ENCODE measurements around the gene PPT1.
"Not testable (repeated sequence)": the region's sequence is repeated elsewhere in the genome, so short reads cannot be mapped to it uniquely, and the experiment has no call there.

PPT1 gene

DNA sequence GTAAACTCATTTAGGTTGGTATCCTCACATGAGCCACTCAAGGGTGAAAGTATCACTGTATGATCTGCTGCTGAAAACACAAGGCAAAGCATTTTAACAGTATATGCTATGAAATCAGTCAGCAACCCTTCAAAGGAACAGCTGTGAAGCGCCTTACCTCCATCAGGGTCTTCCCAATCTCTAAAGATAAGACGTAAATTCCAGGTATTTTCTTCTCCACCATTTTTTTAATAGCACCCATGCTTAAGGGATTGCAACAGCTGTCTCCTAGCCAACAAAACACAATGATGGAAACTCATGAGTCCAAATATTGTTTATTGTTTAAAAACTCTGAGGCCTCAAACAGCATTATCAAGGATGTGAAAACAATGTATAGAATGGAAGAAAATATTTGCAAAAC lies 4.8 kb downstream of the PPT1 start:
- Histone ChIP-seq H3K9me3 (ENCODE audit: control insufficient read depth, insufficient read depth, low read depth, low read length) (no peaks in the 10 kb centered on the region), H3K4me3 (ENCODE audit: low read depth, low read length) (no peak overlapping the region), H3K36me3 (ENCODE audit: control insufficient read depth in 2 of 2, insufficient read depth in 1 of 2, low read length in 2 of 2) (peaks cover 23 to 61% of the 10 kb centered on the region in 2 experiments), H3K27ac (ENCODE audit: extremely low read depth, low read depth, low read length) (no peak overlapping the region), H3K4me1 (ENCODE audit: control insufficient read depth, insufficient read depth, low read length) (no peaks in the 10 kb centered on the region; the same call in 1 of the 2 replicates)
- ChIA-PET POLR2A (no interaction called here), CTCF (interaction anchor here (0.5 to 1.5 kb wide), 3 partner anchors 26 to 295 kb away, joined by 3 to 5 read pairs (median 4); no protein-coding TSS in a partner anchor)
- TF ChIP-seq, protein P1, sequence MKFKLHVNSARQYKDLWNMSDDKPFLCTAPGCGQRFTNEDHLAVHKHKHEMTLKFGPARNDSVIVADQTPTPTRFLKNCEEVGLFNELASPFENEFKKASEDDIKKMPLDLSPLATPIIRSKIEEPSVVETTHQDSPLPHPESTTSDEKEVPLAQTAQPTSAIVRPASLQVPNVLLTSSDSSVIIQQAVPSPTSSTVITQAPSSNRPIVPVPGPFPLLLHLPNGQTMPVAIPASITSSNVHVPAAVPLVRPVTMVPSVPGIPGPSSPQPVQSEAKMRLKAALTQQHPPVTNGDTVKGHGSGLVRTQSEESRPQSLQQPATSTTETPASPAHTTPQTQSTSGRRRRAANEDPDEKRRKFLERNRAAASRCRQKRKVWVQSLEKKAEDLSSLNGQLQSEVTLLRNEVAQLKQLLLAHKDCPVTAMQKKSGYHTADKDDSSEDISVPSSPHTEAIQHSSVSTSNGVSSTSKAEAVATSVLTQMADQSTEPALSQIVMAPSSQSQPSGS (tag by site-specific recombination; IDR thresholded peaks at IDR 0.05; ENCODE audit: low read depth), result no peak

DNA sequence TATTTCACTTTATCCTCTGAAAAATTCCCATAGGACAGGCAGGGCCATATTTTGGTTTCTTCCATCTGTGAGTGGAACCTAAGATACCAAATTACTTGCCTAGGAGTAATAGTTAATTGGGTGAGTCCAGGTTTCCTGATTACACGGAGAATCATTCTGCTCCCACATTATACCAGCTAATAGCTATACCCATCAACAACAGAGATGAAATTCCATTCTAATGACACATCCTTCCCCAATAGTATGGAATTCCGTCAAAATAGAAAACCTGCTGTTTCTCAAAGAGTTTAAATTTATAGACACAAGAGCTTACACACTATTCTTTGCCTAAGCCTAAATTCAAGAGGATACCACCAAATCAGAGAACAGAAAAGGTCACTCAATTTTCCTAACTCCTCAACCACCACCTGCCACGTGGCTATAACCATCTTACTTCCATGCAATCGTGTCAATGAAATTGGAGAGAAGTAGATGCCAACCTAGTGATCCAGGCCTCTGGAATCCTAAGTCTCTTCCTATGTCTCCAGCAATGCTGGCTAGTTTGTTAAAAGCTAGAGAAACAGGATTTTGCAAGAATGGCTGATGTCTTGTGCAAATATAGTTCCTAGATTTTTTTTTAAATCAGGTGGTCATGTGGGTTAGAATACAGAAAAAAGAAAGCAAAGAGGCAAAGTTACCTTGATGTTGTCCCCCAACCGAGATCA lies 6.2 kb downstream of the PPT1 start:
- Histone ChIP-seq H3K36me3 (ENCODE audit: control insufficient read depth in 2 of 2, insufficient read depth in 1 of 2, low read length in 2 of 2) (peaks cover 23 to 73% of the 10 kb centered on the region in 2 experiments), H3K4me1 (ENCODE audit: control insufficient read depth, insufficient read depth, low read length) (no peaks in the 10 kb centered on the region), H3K27ac (ENCODE audit: extremely low read depth, low read depth, low read length) (no peak overlapping the region), H3K4me3 (ENCODE audit: low read depth, low read length) (no peak overlapping the region), H3K9me3 (ENCODE audit: control insufficient read depth, insufficient read depth, low read depth, low read length) (no peaks in the 10 kb centered on the region)
- no peak for TF ChIP-seq ZSCAN4 (tag by site-specific recombination; IDR thresholded peaks at IDR 0.05)
- TF ChIP-seq ZNF670 (tag by site-specific recombination; IDR thresholded peaks at IDR 0.05; ENCODE audit: low read depth), result no peak
- TF ChIP-seq, protein P2, sequence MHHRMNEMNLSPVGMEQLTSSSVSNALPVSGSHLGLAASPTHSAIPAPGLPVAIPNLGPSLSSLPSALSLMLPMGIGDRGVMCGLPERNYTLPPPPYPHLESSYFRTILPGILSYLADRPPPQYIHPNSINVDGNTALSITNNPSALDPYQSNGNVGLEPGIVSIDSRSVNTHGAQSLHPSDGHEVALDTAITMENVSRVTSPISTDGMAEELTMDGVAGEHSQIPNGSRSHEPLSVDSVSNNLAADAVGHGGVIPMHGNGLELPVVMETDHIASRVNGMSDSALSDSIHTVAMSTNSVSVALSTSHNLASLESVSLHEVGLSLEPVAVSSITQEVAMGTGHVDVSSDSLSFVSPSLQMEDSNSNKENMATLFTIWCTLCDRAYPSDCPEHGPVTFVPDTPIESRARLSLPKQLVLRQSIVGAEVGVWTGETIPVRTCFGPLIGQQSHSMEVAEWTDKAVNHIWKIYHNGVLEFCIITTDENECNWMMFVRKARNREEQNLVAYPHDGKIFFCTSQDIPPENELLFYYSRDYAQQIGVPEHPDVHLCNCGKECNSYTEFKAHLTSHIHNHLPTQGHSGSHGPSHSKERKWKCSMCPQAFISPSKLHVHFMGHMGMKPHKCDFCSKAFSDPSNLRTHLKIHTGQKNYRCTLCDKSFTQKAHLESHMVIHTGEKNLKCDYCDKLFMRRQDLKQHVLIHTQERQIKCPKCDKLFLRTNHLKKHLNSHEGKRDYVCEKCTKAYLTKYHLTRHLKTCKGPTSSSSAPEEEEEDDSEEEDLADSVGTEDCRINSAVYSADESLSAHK (tag by site-specific recombination; IDR thresholded peaks at IDR 0.05), result no peak
- TF ChIP-seq ZNF404 (tag by site-specific recombination; IDR thresholded peaks at IDR 0.05), result no peak
- CTCF ChIA-PET, result interaction anchor here (0.6 to 1.6 kb wide), 9 partner anchors 9 to 345 kb away, joined by 3 to 10 read pairs (median 4); no protein-coding TSS in a partner anchor
- POLR2A ChIA-PET, result interaction anchor here (0.7 to 1.5 kb wide), 2 partner anchors 30 to 198 kb away, joined by 3 read pairs; no protein-coding TSS in a partner anchor

GRCh38 chr1:40084750-40085149 lies 12.3 kb downstream of the PPT1 start:
- H3K4me3 ChIP-seq (ENCODE audit: low read depth, low read length); H3K27ac ChIP-seq (ENCODE audit: extremely low read depth, low read depth, low read length); H3K4me1 ChIP-seq (ENCODE audit: control insufficient read depth, insufficient read depth, low read length); POLR2A ChIA-PET; H3K9me3 ChIP-seq (ENCODE audit: control insufficient read depth, insufficient read depth, low read depth, low read length): not testable (repeated sequence)
- peaks cover 18 to 81% of the 10 kb centered on the region in 2 experiments for H3K36me3 ChIP-seq (ENCODE audit: control insufficient read depth in 2 of 2, insufficient read depth in 1 of 2, low read length in 2 of 2)
- peak; percentile 14 for TF ChIP-seq ZNF654 (tag by site-specific recombination; IDR thresholded peaks at IDR 0.05; ENCODE audit: low read depth)
- CTCF ChIA-PET, result interaction anchor here (0.6 to 5.5 kb wide), 15 partner anchors 8 to 326 kb away, joined by 3 to 42 read pairs (median 3); no protein-coding TSS in a partner anchor

- CTCF ChIA-PET, result interaction anchor here (0.7 to 1.2 kb wide), 3 partner anchors 9 to 116 kb away, joined by 3 read pairs; no protein-coding TSS in a partner anchor
- TF ChIP-seq ZNF223 (tag by site-specific recombination; IDR thresholded peaks at IDR 0.05), result no peak
- TF ChIP-seq REPIN1 (tag by site-specific recombination; IDR thresholded peaks at IDR 0.05; ENCODE audit: low read depth), result no peak
- TF ChIP-seq ZNF350 (tag by site-specific recombination; IDR thresholded peaks at IDR 0.05), result no peak
- TF ChIP-seq ZNF274 (IDR thresholded peaks at IDR 0.05; ENCODE audit: low read length), result no peak
- TF ChIP-seq ZNF274 (tag by site-specific recombination; IDR thresholded peaks at IDR 0.05; ENCODE audit: borderline replicate concordance), result no peak
- TF ChIP-seq, protein P3, sequence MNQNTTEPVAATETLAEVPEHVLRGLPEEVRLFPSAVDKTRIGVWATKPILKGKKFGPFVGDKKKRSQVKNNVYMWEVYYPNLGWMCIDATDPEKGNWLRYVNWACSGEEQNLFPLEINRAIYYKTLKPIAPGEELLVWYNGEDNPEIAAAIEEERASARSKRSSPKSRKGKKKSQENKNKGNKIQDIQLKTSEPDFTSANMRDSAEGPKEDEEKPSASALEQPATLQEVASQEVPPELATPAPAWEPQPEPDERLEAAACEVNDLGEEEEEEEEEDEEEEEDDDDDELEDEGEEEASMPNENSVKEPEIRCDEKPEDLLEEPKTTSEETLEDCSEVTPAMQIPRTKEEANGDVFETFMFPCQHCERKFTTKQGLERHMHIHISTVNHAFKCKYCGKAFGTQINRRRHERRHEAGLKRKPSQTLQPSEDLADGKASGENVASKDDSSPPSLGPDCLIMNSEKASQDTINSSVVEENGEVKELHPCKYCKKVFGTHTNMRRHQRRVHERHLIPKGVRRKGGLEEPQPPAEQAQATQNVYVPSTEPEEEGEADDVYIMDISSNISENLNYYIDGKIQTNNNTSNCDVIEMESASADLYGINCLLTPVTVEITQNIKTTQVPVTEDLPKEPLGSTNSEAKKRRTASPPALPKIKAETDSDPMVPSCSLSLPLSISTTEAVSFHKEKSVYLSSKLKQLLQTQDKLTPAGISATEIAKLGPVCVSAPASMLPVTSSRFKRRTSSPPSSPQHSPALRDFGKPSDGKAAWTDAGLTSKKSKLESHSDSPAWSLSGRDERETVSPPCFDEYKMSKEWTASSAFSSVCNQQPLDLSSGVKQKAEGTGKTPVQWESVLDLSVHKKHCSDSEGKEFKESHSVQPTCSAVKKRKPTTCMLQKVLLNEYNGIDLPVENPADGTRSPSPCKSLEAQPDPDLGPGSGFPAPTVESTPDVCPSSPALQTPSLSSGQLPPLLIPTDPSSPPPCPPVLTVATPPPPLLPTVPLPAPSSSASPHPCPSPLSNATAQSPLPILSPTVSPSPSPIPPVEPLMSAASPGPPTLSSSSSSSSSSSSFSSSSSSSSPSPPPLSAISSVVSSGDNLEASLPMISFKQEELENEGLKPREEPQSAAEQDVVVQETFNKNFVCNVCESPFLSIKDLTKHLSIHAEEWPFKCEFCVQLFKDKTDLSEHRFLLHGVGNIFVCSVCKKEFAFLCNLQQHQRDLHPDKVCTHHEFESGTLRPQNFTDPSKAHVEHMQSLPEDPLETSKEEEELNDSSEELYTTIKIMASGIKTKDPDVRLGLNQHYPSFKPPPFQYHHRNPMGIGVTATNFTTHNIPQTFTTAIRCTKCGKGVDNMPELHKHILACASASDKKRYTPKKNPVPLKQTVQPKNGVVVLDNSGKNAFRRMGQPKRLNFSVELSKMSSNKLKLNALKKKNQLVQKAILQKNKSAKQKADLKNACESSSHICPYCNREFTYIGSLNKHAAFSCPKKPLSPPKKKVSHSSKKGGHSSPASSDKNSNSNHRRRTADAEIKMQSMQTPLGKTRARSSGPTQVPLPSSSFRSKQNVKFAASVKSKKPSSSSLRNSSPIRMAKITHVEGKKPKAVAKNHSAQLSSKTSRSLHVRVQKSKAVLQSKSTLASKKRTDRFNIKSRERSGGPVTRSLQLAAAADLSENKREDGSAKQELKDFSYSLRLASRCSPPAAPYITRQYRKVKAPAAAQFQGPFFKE (tag by site-specific recombination; IDR thresholded peaks at IDR 0.05; ENCODE audit: borderline replicate concordance), result no peak
- no peak for TF ChIP-seq ZNF548 (tag by site-specific recombination; IDR thresholded peaks at IDR 0.05)
- no peak for TF ChIP-seq ZNF133 (tag by site-specific recombination; IDR thresholded peaks at IDR 0.05)
- TF ChIP-seq ZNF561 (tag by site-specific recombination; IDR thresholded peaks at IDR 0.05; ENCODE audit: borderline replicate concordance), result no peak
These were observed 15.2 kb downstream of the PPT1 start for GRCh38 chr1:40081871-40082270.

More at GRCh38 chr1:40081871-40082270, 15.2 kb downstream of the PPT1 start:
- Histone ChIP-seq H3K9me3 (ENCODE audit: control insufficient read depth, insufficient read depth, low read depth, low read length) (no peaks in the 10 kb centered on the region), H3K27ac (ENCODE audit: extremely low read depth, low read depth, low read length) (no peak overlapping the region), H3K36me3 (ENCODE audit: control insufficient read depth in 2 of 2, insufficient read depth in 1 of 2, low read length in 2 of 2) (peaks cover 10 to 83% of the 10 kb centered on the region in 2 experiments; a peak in 2 of 3 replicates), H3K4me3 (ENCODE audit: low read depth, low read length) (no peak overlapping the region), H3K4me1 (ENCODE audit: control insufficient read depth, insufficient read depth, low read length) (no peaks in the 10 kb centered on the region)
- POLR2A ChIA-PET, result no interaction called here
